H1 (cell line): ENCODE results near the gene HOXA13. TPM values are rescaled to one million over a fixed set of nuclear protein-coding genes. Genes with fewer than 3 reads are reported as not detected.

Experiments
- CTCF ChIA-PET: fragments of 300-600 bp; sonication (Branson Sonifier 250); formaldehyde crosslinking; loops from one replicate; lab custom pipeline; 2021; ENCODE audit not compliant: partially characterized antibody; lab: Charles Lee
- POLR2A ChIA-PET: fragments of 300-600 bp; sonication (Branson Sonifier 250); formaldehyde crosslinking; loops from one replicate; lab custom pipeline; 2021; ENCODE audit warnings: inconsistent platforms; ENCODE audit not compliant: partially characterized antibody; lab: Charles Lee
- DNase-seq, 2 experiments: peaks; one replicate each; pipeline versions ENCODE4 v3.0.0 to v3.0.0-alpha.2; 2010 to 2022; ENCODE audit warnings: low spot score in 2 of 2, low read depth in 1 of 2, mixed read lengths in 1 of 2
- FAIRE-seq: peaks from 2 replicates; lab custom pipeline; 2011; peaks lifted over from hg19 to GRCh38; lab: Jason Lieb, UNC
- H2AFZ ChIP-seq: 2 replicates; pipeline ENCODE4 v1.8.1; 2012; ENCODE audit warnings: low read length, inconsistent platforms
- H2AK5ac ChIP-seq: 2 replicates; pipeline ENCODE4 v1.6.1; 2013; ENCODE audit warnings: low read depth, low read length
- H2BK120ac ChIP-seq: replicated peaks from 2 replicates; pipeline ENCODE3; 2013; ENCODE audit warnings: low read depth, low read length, inconsistent platforms
- H2BK12ac ChIP-seq: 2 replicates; pipeline ENCODE4 v1.6.1; 2013; ENCODE audit warnings: low read depth, low read length
- H2BK15ac ChIP-seq: 2 replicates; pipeline ENCODE4 v1.6.1; 2013; ENCODE audit warnings: low read length
- H2BK20ac ChIP-seq: 2 replicates; pipeline ENCODE4 v1.6.1; 2013; ENCODE audit warnings: low read length
- H2BK5ac ChIP-seq: 2 replicates; pipeline ENCODE4 v1.6.1; 2013; ENCODE audit warnings: low read depth, low read length
- H3K14ac ChIP-seq: 2 replicates; pipeline ENCODE4 v1.6.1; 2013; ENCODE audit warnings: inconsistent platforms; ENCODE audit not compliant: insufficient read length
- H3K18ac ChIP-seq: 2 replicates; pipeline ENCODE4 v1.6.1; 2013; ENCODE audit warnings: low read length; ENCODE audit errors: extremely low read depth
- H3K23ac ChIP-seq: 2 replicates; pipeline ENCODE4 v1.6.1; 2013; ENCODE audit warnings: inconsistent platforms; ENCODE audit not compliant: insufficient read length
- H3K23me2 ChIP-seq: 2 replicates; pipeline ENCODE4 v1.6.1; 2013; ENCODE audit warnings: low read depth, low read length
- H3K27ac ChIP-seq: 2 replicates; pipeline ENCODE4 v1.6.1; 2011; ENCODE audit warnings: low read depth, low read length, inconsistent platforms
- H3K27me3 ChIP-seq, 4 experiments: replicated peaks in 1 of 4; 1 replicate in 1 of 4; 2 replicates in 3 of 4; pipeline versions ENCODE4 v1.6.1 to v1.8.1; 2011 to 2013; ENCODE audit warnings: low read length in 3 of 4, mild to moderate bottlenecking in 3 of 4, inconsistent platforms in 2 of 4, mixed read lengths in 2 of 4, moderate library complexity in 1 of 4; ENCODE audit not compliant: control insufficient read depth in 3 of 4, insufficient read depth in 3 of 4; ENCODE audit errors: extremely low read depth in 1 of 4
- H3K36me3 ChIP-seq, 4 experiments: 2 replicates each; pipeline versions ENCODE4 v1.6.1 to v1.8.1; 2011 to 2013; ENCODE audit warnings: mild to moderate bottlenecking in 4 of 4, low read length in 3 of 4, moderate library complexity in 2 of 4, control low read depth in 1 of 4, inconsistent platforms in 1 of 4; ENCODE audit not compliant: insufficient read depth in 4 of 4, control insufficient read depth in 2 of 4
- H3K4ac ChIP-seq: replicated peaks from 2 replicates; pipeline ENCODE3; 2013; ENCODE audit warnings: low read length, low read depth, mixed read lengths, inconsistent platforms; ENCODE audit not compliant: insufficient read length
- H3K4me1 ChIP-seq, 4 experiments: replicated peaks in 1 of 4; 1 replicate in 1 of 4; 2 replicates in 3 of 4; pipeline versions ENCODE4 v1.6.1 to v1.8.1; 2011 to 2013; ENCODE audit warnings: low read length in 3 of 4, inconsistent platforms in 2 of 4, mixed read lengths in 1 of 4; ENCODE audit not compliant: insufficient read depth in 4 of 4, control insufficient read depth in 3 of 4
- H3K4me2 ChIP-seq, 2 experiments: 2 replicates each; pipeline versions ENCODE4 v1.6.1 to v1.8.1; 2011 to 2013; ENCODE audit warnings: low read depth in 2 of 2, low read length in 2 of 2, control low read depth in 1 of 2, inconsistent platforms in 1 of 2, mild to moderate bottlenecking in 1 of 2; ENCODE audit not compliant: insufficient read depth in 1 of 2
- H3K4me3 ChIP-seq, 4 experiments: fragments of 200-600, 300-600 bp in 1 of 4; sonication (generic), shearing (Covaris generic), sonication (Bioruptor Twin) in 1 of 4; 2 replicates each; pipeline versions ENCODE4 v1.5.1 to v1.8.1; 2011 to 2016; ENCODE audit warnings: low read length in 4 of 4, low read depth in 3 of 4, control low read depth in 2 of 4, inconsistent platforms in 2 of 4, mild to moderate bottlenecking in 2 of 4, mixed read lengths in 1 of 4, moderate library complexity in 1 of 4; ENCODE audit not compliant: insufficient read depth in 2 of 4; ENCODE audit errors: extremely low read depth in 1 of 4
- H3K56ac ChIP-seq: replicated peaks from 2 replicates; pipeline ENCODE3; 2013; ENCODE audit warnings: low read depth, mild to moderate bottlenecking, mixed read lengths, low read length, inconsistent platforms; ENCODE audit not compliant: insufficient read length
- H3K79me1 ChIP-seq: 2 replicates; pipeline ENCODE4 v1.6.1; 2013; ENCODE audit warnings: low read depth, low read length, control low read depth
- H3K79me2 ChIP-seq, 2 experiments: 2 replicates each; pipeline versions ENCODE4 v1.6.1 to v1.8.1; 2012 to 2013; ENCODE audit warnings: low read length in 2 of 2, mild to moderate bottlenecking in 2 of 2, inconsistent platforms in 1 of 2; ENCODE audit not compliant: insufficient read depth in 2 of 2, control insufficient read depth in 1 of 2
- H3K9ac ChIP-seq, 4 experiments: replicated peaks in 1 of 4; 1 replicate in 1 of 4; 2 replicates in 3 of 4; pipeline versions ENCODE4 v1.6.1 to v1.8.1; 2011 to 2013; ENCODE audit warnings: low read depth in 3 of 4, low read length in 3 of 4, control low read depth in 2 of 4, mild to moderate bottlenecking in 2 of 4, moderate library complexity in 2 of 4, inconsistent platforms in 1 of 4; ENCODE audit errors: extremely low read depth in 1 of 4
- H3K9me3 ChIP-seq, 2 experiments: 2 replicates each; pipeline versions ENCODE4 v1.6.1 to v1.8.1; 2012 to 2013; ENCODE audit warnings: mild to moderate bottlenecking in 2 of 2, moderate library complexity in 2 of 2, control low read depth in 1 of 2, inconsistent platforms in 1 of 2, low read depth in 1 of 2, low read length in 1 of 2, mixed read lengths in 1 of 2; ENCODE audit not compliant: insufficient read depth in 2 of 2
- H4K20me1 ChIP-seq, 2 experiments: replicated peaks in 1 of 2; 2 replicates each; pipeline versions ENCODE3 to v1.8.1; 2011 to 2013; ENCODE audit warnings: inconsistent platforms in 2 of 2, low read length in 2 of 2, mild to moderate bottlenecking in 1 of 2; ENCODE audit not compliant: insufficient read depth in 2 of 2, control insufficient read depth in 1 of 2
- H4K5ac ChIP-seq: 2 replicates; pipeline ENCODE4 v1.6.1; 2013; ENCODE audit warnings: low read length, low read depth, mixed read lengths, inconsistent platforms; ENCODE audit not compliant: insufficient read length
- H4K8ac ChIP-seq: 2 replicates; pipeline ENCODE4 v1.8.0; 2013; ENCODE audit warnings: mild to moderate bottlenecking, moderate library complexity, low read length, inconsistent platforms; ENCODE audit not compliant: insufficient read depth; ENCODE audit errors: extremely low read depth
- H4K91ac ChIP-seq: replicated peaks from 2 replicates; pipeline ENCODE3; 2013; ENCODE audit warnings: low read length, mixed read lengths, inconsistent platforms; ENCODE audit not compliant: insufficient read length
- ATF3 ChIP-seq: IDR thresholded peaks from 2 replicates; pipeline ENCODE4 v1.6.1; 2011; ENCODE audit warnings: low read depth, mild to moderate bottlenecking, low read length; ENCODE audit not compliant: insufficient read depth
- CHD2 ChIP-seq: IDR thresholded peaks from 2 replicates; pipeline ENCODE4 v1.6.1; 2012; ENCODE audit warnings: low read length, improper control_type of control experiment
- CTBP2 ChIP-seq: IDR thresholded peaks from 2 replicates; pipeline ENCODE4 v1.7.0; 2011; ENCODE audit warnings: borderline replicate concordance, mild to moderate bottlenecking, moderate library complexity, mixed read lengths, low read length; ENCODE audit not compliant: insufficient read depth, insufficient read length
- FOSL1 ChIP-seq: IDR thresholded peaks from 2 replicates; pipeline ENCODE4 v1.6.1; 2011; ENCODE audit warnings: mild to moderate bottlenecking, low read depth, low read length, moderate library complexity; ENCODE audit not compliant: insufficient read depth
- KDM4A ChIP-seq: IDR thresholded peaks from one replicate; pipeline ENCODE4 v1.7.1; 2012; ENCODE audit warnings: low read depth, mild to moderate bottlenecking, moderate library complexity, low read length, inconsistent platforms; ENCODE audit not compliant: severe bottlenecking
- MAX ChIP-seq: IDR thresholded peaks from 2 replicates; pipeline ENCODE4 v1.6.1; 2012; ENCODE audit warnings: inconsistent platforms
- NRF1 ChIP-seq: IDR thresholded peaks from 2 replicates; pipeline ENCODE4 v1.6.1; 2011; ENCODE audit warnings: mild to moderate bottlenecking, low read depth, low read length, improper control_type of control experiment
- SP2 ChIP-seq: IDR thresholded peaks from 2 replicates; pipeline ENCODE4 v1.6.1; 2012; ENCODE audit warnings: mild to moderate bottlenecking, low read length, inconsistent platforms
- polyA plus RNA-seq, 7 experiments: library from polyadenylated mRNA; depleted of rRNA in 3 of 7; stranded (reverse) in 5 of 7; unstranded in 2 of 7; fragments of >200 nt in 5 of 7; fragments of 200-250 nt in 2 of 7; gene quantifications; 1 replicate in 5 of 7; 2 replicates in 1 of 7; 4 replicates in 1 of 7; pipeline versions ENCODE4 v1.2.1 to v1.2.3, GENCODE V29; 2011 to 2013; ENCODE audit warnings: missing spikeins in 2 of 7, mixed read lengths in 2 of 7
- total RNA-seq: library from RNA; stranded (reverse); fragmentation: NEBNext Ultra II Directional; extraction: Animal tissue kit (Norgen Biotek cat#: 25700); gene quantifications from 2 replicates; pipeline ENCODE4 v1.2.1, GENCODE V29; 2021

Gene HOXA13
- total and polyA plus RNA-seq, 2 of the 8 experiments (the other 6 are each of a cell fraction or from before 2014, with no cell fraction given) = not detected

GRCh38 chr7:27217951-27218350, 18.1 kb upstream of the HOXA13 start:
- FAIRE-seq = no peak
- H2BK120ac ChIP-seq = no peak overlapping the region
- no peak overlapping the region for H2AK5ac ChIP-seq
- H3K27ac ChIP-seq = no peak overlapping the region
- ChIA-PET POLR2A (interaction anchor here (0.5 kb wide), 1 partner anchor 14 kb away, joined by 4 read pairs; no protein-coding TSS in a partner anchor), CTCF (interaction anchor here (1.0 to 1.6 kb wide), 4 partner anchors 21 to 218 kb away, joined by 3 to 5 read pairs (median 3); no protein-coding TSS in a partner anchor)
- no peak overlapping the region for H3K9ac ChIP-seq
- H3K9me3 ChIP-seq = no peaks in the 10 kb centered on the region
- no peak overlapping the region for H3K4me3 ChIP-seq
- H3K14ac ChIP-seq = no peak overlapping the region
- H2BK5ac ChIP-seq = no peak overlapping the region
- H3K56ac ChIP-seq = no peak overlapping the region
- peaks cover 77 to 96% (median 91%) of the 10 kb centered on the region in 4 experiments for H3K27me3 ChIP-seq
- no peak overlapping the region for H4K5ac ChIP-seq
- no peak overlapping the region for H3K4me2 ChIP-seq
- H4K8ac ChIP-seq = no peak overlapping the region
- no peaks in the 10 kb centered on the region for H3K79me2 ChIP-seq
- H3K36me3 ChIP-seq = peaks cover 0 to 4% (median 0%) of the 10 kb centered on the region in 4 experiments; a peak in 1 of 8 replicates
- no peak overlapping the region for H4K91ac ChIP-seq
- no peak overlapping the region for H3K4ac ChIP-seq
- H2AFZ ChIP-seq = no peak overlapping the region
- peaks cover 9 to 14% of the 10 kb centered on the region in 2 experiments for H4K20me1 ChIP-seq
- H2BK15ac ChIP-seq = no peak overlapping the region
- no peaks in the 10 kb centered on the region; the same call in 1 of the 2 replicates for H3K23me2 ChIP-seq
- DNase-seq = no peak
- H2BK20ac ChIP-seq = no peak overlapping the region
- no peak overlapping the region for H3K23ac ChIP-seq
- H3K79me1 ChIP-seq = no peaks in the 10 kb centered on the region
- H3K18ac ChIP-seq = no peak overlapping the region
- no peak overlapping the region for H2BK12ac ChIP-seq
- H3K4me1 ChIP-seq = peaks cover 10 to 20% (median 14%) of the 10 kb centered on the region in 4 experiments
- TF ChIP-seq NRF1 = no peak
- TF ChIP-seq ATF3 = no peak
- no peak for TF ChIP-seq MAX
- no peak for TF ChIP-seq SP2
- no peak for TF ChIP-seq CTBP2
- no peak for TF ChIP-seq KDM4A
- no peak for TF ChIP-seq CHD2
- TF ChIP-seq FOSL1 = no peak
